HFFc6 (cell line): Measurements from ENCODE around the gene ZDBF2. TPM values are rescaled to one million over a fixed set of nuclear protein-coding genes. Genes with fewer than 3 reads are reported as not detected.

Experiments used
- DNase-seq: peaks from one replicate; pipeline ENCODE4 v3.0.0-alpha.2; 2018
- H3K27ac Mint-ChIP-seq: 2 replicates; pipeline ENCODE4 v1.8.0; 2020; ENCODE audit warnings: mild to moderate bottlenecking, mixed read lengths
- H3K27me3 Mint-ChIP-seq: 2 replicates; pipeline ENCODE4 v1.8.0; 2021; ENCODE audit warnings: mild to moderate bottlenecking, moderate library complexity, mixed read lengths; ENCODE audit not compliant: insufficient read depth
- H3K36me3 Mint-ChIP-seq: 2 replicates; pipeline ENCODE4 v1.8.0; 2021; ENCODE audit warnings: low read depth, mixed read lengths
- H3K4me1 Mint-ChIP-seq: 2 replicates; pipeline ENCODE4 v1.8.0; 2020; ENCODE audit warnings: low read depth, mixed read lengths
- H3K4me3 Mint-ChIP-seq: 2 replicates; pipeline ENCODE4 v1.8.0; 2020; ENCODE audit warnings: mild to moderate bottlenecking, moderate library complexity, mixed read lengths
- H3K9me3 Mint-ChIP-seq: 2 replicates; pipeline ENCODE4 v1.8.0; 2020; ENCODE audit warnings: mild to moderate bottlenecking, mixed read lengths
- CTCF ChIP-seq: fragments of 200-600 bp; sonication (generic); IDR thresholded peaks from 2 replicates; pipeline ENCODE4 v1.5.0; 2021; ENCODE audit warnings: antibody characterized with exemption, mild to moderate bottlenecking
- total RNA-seq, 6 experiments: library from RNA; stranded (reverse); fragmentation: NEBNext Ultra II Directional; extraction: Animal tissue kit (Norgen Biotek cat#: 25700); gene quantifications; 2 replicates in 1 of 6; 3 replicates in 5 of 6; pipeline ENCODE4 v1.2.3, GENCODE V29; 2021

The ZDBF2 gene
- total RNA-seq, 6 experiments from 2014 or later, result 11.4 to 15.4 (median 12.9) TPM

- peaks cover 6% of the 10 kb centered on the region for H3K36me3 Mint-ChIP-seq
- DNase-seq, result no peak
- no peak for TF ChIP-seq CTCF
- H3K27ac Mint-ChIP-seq, result no peak overlapping the region
- H3K27me3 Mint-ChIP-seq, result no peaks in the 10 kb centered on the region; the same call in 1 of the 2 replicates
- no peaks in the 10 kb centered on the region for H3K4me1 Mint-ChIP-seq
- no peaks in the 10 kb centered on the region for H3K9me3 Mint-ChIP-seq
- no peak overlapping the region for H3K4me3 Mint-ChIP-seq
These were observed 41.7 kb downstream of the ZDBF2 start for GRCh38 chr2:206316141-206316540.

- H3K9me3 Mint-ChIP-seq, result peaks cover 5% of the 10 kb centered on the region; the same call in 1 of the 2 replicates
- no peak for DNase-seq
- peaks cover 4% of the 10 kb centered on the region; the same call in 1 of the 2 replicates for H3K27me3 Mint-ChIP-seq
- peaks cover 6% of the 10 kb centered on the region; the same call in 1 of the 2 replicates for H3K36me3 Mint-ChIP-seq
- H3K27ac Mint-ChIP-seq, result no peak overlapping the region
- H3K4me3 Mint-ChIP-seq, result no peak overlapping the region
- no peaks in the 10 kb centered on the region for H3K4me1 Mint-ChIP-seq
- TF ChIP-seq CTCF, result no peak
These were observed 48.6 kb downstream of the ZDBF2 start for GRCh38 chr2:206323033-206323432.

GRCh38 chr2:206323486-206323885 lies 49.0 kb downstream of the ZDBF2 start:
- H3K9me3 Mint-ChIP-seq, result peaks cover 5% of the 10 kb centered on the region; the same call in 1 of the 2 replicates
- no peak for DNase-seq
- H3K27me3 Mint-ChIP-seq, result peaks cover 4% of the 10 kb centered on the region; the same call in 1 of the 2 replicates
- no peaks in the 10 kb centered on the region for H3K4me1 Mint-ChIP-seq
- H3K36me3 Mint-ChIP-seq, result peaks cover 6% of the 10 kb centered on the region; the same call in 1 of the 2 replicates
- H3K4me3 Mint-ChIP-seq, result no peak overlapping the region
- no peak for TF ChIP-seq CTCF
- H3K27ac Mint-ChIP-seq, result no peak overlapping the region

GRCh38 chr2:206324869-206325268 lies 50.4 kb downstream of the ZDBF2 start:
- H3K4me3 Mint-ChIP-seq, result no peak overlapping the region
- no peak overlapping the region; the same call in 1 of the 2 replicates for H3K27ac Mint-ChIP-seq
- no peak for DNase-seq
- no peaks in the 10 kb centered on the region for H3K4me1 Mint-ChIP-seq
- H3K36me3 Mint-ChIP-seq, result no peaks in the 10 kb centered on the region
- TF ChIP-seq CTCF, result no peak
- H3K9me3 Mint-ChIP-seq, result peaks cover 5% of the 10 kb centered on the region; the same call in 1 of the 2 replicates
- H3K27me3 Mint-ChIP-seq, result peaks cover 4% of the 10 kb centered on the region; the same call in 1 of the 2 replicates

- Mint-ChIP-seq H3K27ac (no peak overlapping the region), H3K4me3 (no peak overlapping the region), H3K4me1 (no peaks in the 10 kb centered on the region), H3K36me3 (no peaks in the 10 kb centered on the region), H3K27me3 (peaks cover 4% of the 10 kb centered on the region; the same call in 1 of the 2 replicates), H3K9me3 (peaks cover 5% of the 10 kb centered on the region; the same call in 1 of the 2 replicates)
- DNase-seq, result no peak
- no peak for TF ChIP-seq CTCF
These were observed 54.5 kb downstream of the ZDBF2 start for GRCh38 chr2:206328974-206329373.
